Stomach smooth muscle (tissue), 2 donors: ENCODE measurements around the gene KCNAB2.

Source experiments
- H3K27ac ChIP-seq: one replicate; pipeline ENCODE4 v1.7.0; 2013; ENCODE audit warnings: mild to moderate bottlenecking, low read length, inconsistent platforms
- H3K27me3 ChIP-seq, 2 donors: one replicate each; pipeline ENCODE4 v1.7.0; 2013; ENCODE audit warnings: low read length in 2 of 2; ENCODE audit not compliant: insufficient read depth in 2 of 2, control insufficient read depth in 1 of 2
- H3K36me3 ChIP-seq, 2 donors: one replicate each; pipeline ENCODE4 v1.7.0; 2013; ENCODE audit warnings: low read length in 2 of 2; ENCODE audit not compliant: control insufficient read depth in 2 of 2, insufficient read depth in 2 of 2
- H3K4me1 ChIP-seq: one replicate; pipeline ENCODE4 v1.7.0; 2013; ENCODE audit warnings: low read length; ENCODE audit not compliant: control insufficient read depth, insufficient read depth
- H3K4me3 ChIP-seq, 2 donors: one replicate each; pipeline ENCODE4 v1.7.0; 2013; ENCODE audit warnings: low read length in 2 of 2
- H3K9ac ChIP-seq, 2 donors: one replicate each; pipeline ENCODE4 v1.7.0; 2013; ENCODE audit warnings: low read length in 2 of 2, mild to moderate bottlenecking in 1 of 2
- H3K9me3 ChIP-seq, 2 donors: one replicate each; pipeline ENCODE4 v1.7.0; 2013; ENCODE audit warnings: low read length in 2 of 2; ENCODE audit not compliant: control insufficient read depth in 2 of 2
- donor health status: healthy.
- donor health status: Pancreatic carcinoma.

KCNAB2 gene

GRCh38 chr1:6091823-6092109 lies 46.1 kb downstream of the KCNAB2 start:
- Histone ChIP-seq H3K9ac (no peak overlapping the region), H3K27me3 (no peaks in the 10 kb centered on the region)

GRCh38 chr1:6092211-6092610 lies 46.5 kb downstream of the KCNAB2 start:
- Histone ChIP-seq H3K4me1 (no peaks in the 10 kb centered on the region), H3K27me3 (no peaks in the 10 kb centered on the region), H3K4me3 (no peak overlapping the region), H3K27ac (no peak overlapping the region), H3K9me3 (no peaks in the 10 kb centered on the region), H3K9ac (no peak overlapping the region), H3K36me3 (no peaks in the 10 kb centered on the region)

More at GRCh38 chr1:6091823-6092109, 46.1 kb downstream of the KCNAB2 start:
- Histone ChIP-seq H3K4me1 (no peaks in the 10 kb centered on the region), H3K36me3 (no peaks in the 10 kb centered on the region), H3K9me3 (no peaks in the 10 kb centered on the region), H3K27ac (no peak overlapping the region), H3K4me3 (no peak overlapping the region)

- Histone ChIP-seq H3K9ac (no peak overlapping the region), H3K4me1 (peaks cover 3% of the 10 kb centered on the region), H3K27ac (no peak overlapping the region)
These were observed 47.4 kb downstream of the KCNAB2 start for GRCh38 chr1:6093071-6093470.

GRCh38 chr1:6093611-6094010 lies 47.9 kb downstream of the KCNAB2 start:
- Histone ChIP-seq H3K9me3 (no peaks in the 10 kb centered on the region), H3K36me3 (no peaks in the 10 kb centered on the region), H3K27ac (no peak overlapping the region), H3K9ac (no peak overlapping the region), H3K4me1 (peaks cover 4% of the 10 kb centered on the region), H3K4me3 (no peak overlapping the region), H3K27me3 (no peaks in the 10 kb centered on the region)

More at GRCh38 chr1:6093071-6093470, 47.4 kb downstream of the KCNAB2 start:
- Histone ChIP-seq H3K4me3 (no peak overlapping the region), H3K27me3 (no peaks in the 10 kb centered on the region), H3K36me3 (no peaks in the 10 kb centered on the region), H3K9me3 (no peaks in the 10 kb centered on the region)

GRCh38 chr1:6094246-6094645 lies 48.6 kb downstream of the KCNAB2 start:
- Histone ChIP-seq H3K9me3 (no peaks in the 10 kb centered on the region), H3K36me3 (no peaks in the 10 kb centered on the region), H3K27ac (no peak overlapping the region), H3K4me3 (no peak overlapping the region), H3K4me1 (peaks cover 5% of the 10 kb centered on the region), H3K9ac (no peak overlapping the region), H3K27me3 (no peaks in the 10 kb centered on the region)

GRCh38 chr1:6094801-6095505 lies 49.3 kb downstream of the KCNAB2 start:
- Histone ChIP-seq H3K27ac (no peak overlapping the region), H3K9me3 (no peaks in the 10 kb centered on the region), H3K4me1 (peaks cover 5% of the 10 kb centered on the region), H3K4me3 (no peak overlapping the region), H3K9ac (no peak overlapping the region), H3K36me3 (no peaks in the 10 kb centered on the region), H3K27me3 (no peaks in the 10 kb centered on the region)

- Histone ChIP-seq H3K27me3 (no peaks in the 10 kb centered on the region), H3K4me1 (peaks cover 5% of the 10 kb centered on the region), H3K27ac (no peak overlapping the region), H3K36me3 (no peaks in the 10 kb centered on the region), H3K9me3 (no peaks in the 10 kb centered on the region), H3K9ac (no peak overlapping the region), H3K4me3 (no peak overlapping the region)
These were observed 50.0 kb downstream of the KCNAB2 start for GRCh38 chr1:6095511-6096242.

- H3K27me3 ChIP-seq, result no peaks in the 10 kb centered on the region
- H3K9ac ChIP-seq, result no peak overlapping the region
- no peak overlapping the region for H3K27ac ChIP-seq
- no peaks in the 10 kb centered on the region for H3K36me3 ChIP-seq
- no peaks in the 10 kb centered on the region for H3K9me3 ChIP-seq
- no peak overlapping the region for H3K4me3 ChIP-seq
- H3K4me1 ChIP-seq, result peaks cover 5% of the 10 kb centered on the region
These were observed 50.8 kb downstream of the KCNAB2 start for GRCh38 chr1:6096243-6097116.

- no peak overlapping the region for H3K27ac ChIP-seq
- no peaks in the 10 kb centered on the region for H3K9me3 ChIP-seq
- no peak overlapping the region for H3K4me3 ChIP-seq
- no peaks in the 10 kb centered on the region for H3K36me3 ChIP-seq
- no peak overlapping the region for H3K9ac ChIP-seq
- peaks cover 0 to under 1% of the 10 kb centered on the region in 2 donors for H3K27me3 ChIP-seq
- H3K4me1 ChIP-seq, result peaks cover 5% of the 10 kb centered on the region
These were observed 51.5 kb downstream of the KCNAB2 start for GRCh38 chr1:6097117-6097595.

GRCh38 chr1:6097824-6098223 lies 52.1 kb downstream of the KCNAB2 start:
- Histone ChIP-seq H3K27me3 (peaks cover 3 to 6% of the 10 kb centered on the region in 2 donors), H3K4me1 (peaks cover 5% of the 10 kb centered on the region), H3K36me3 (no peaks in the 10 kb centered on the region), H3K4me3 (no peak overlapping the region), H3K9me3 (no peaks in the 10 kb centered on the region), H3K9ac (no peak overlapping the region), H3K27ac (no peak overlapping the region)
